HepG2 (cell line): ENCODE data around the gene RAB17. TPM values are rescaled to one million over a fixed set of nuclear protein-coding genes. Genes with fewer than 3 reads are reported as not detected.

ENCODE experiments used
- ATAC-seq: fragments of 200-7000 bp; cut with Tn5 transposase; 3 replicates; pipeline ENCODE4 v1.9.1; 2020; ENCODE audit warnings: mild to moderate bottlenecking, moderate library complexity
- BruUV-seq: library from RNA; stranded (reverse); fragments of 400-500 nt; replicated peaks from 2 replicates; lab custom pipeline; 2021; lab: Mats Ljungman, UMichigan
- CTCF ChIA-PET: fragments of 300-600 bp; formaldehyde crosslinking; extraction: SDS; loops from one replicate; lab custom pipeline; 2021; ENCODE audit warnings: low total read pairs, inconsistent platforms, low intra/inter-chr PET ratio; lab: Yijun Ruan, JAX
- POLR2A ChIA-PET: fragments of 350-600 bp; sonication (Branson Sonifier 250); formaldehyde crosslinking; loops from one replicate; lab custom pipeline; 2020; ENCODE audit warnings: antibody characterized with exemption, inconsistent platforms; lab: Yijun Ruan, JAX
- DNase-seq: peaks from one replicate; pipeline ENCODE4 v3.0.0-alpha.2; 2015; ENCODE audit warnings: low spot score
- FAIRE-seq: peaks from 3 replicates; lab custom pipeline; 2011; peaks lifted over from hg19 to GRCh38; lab: Jason Lieb, UNC
- H2AFZ ChIP-seq: one replicate; pipeline ENCODE4 v1.6.1; 2011; ENCODE audit warnings: low read length, inconsistent platforms
- H3K27ac ChIP-seq: fragments of 300-600 bp; 3 replicates; pipeline ENCODE4 v1.8.0; 2011; ENCODE audit warnings: mixed run types, mild to moderate bottlenecking, mixed read lengths, low read length, inconsistent platforms; ENCODE audit not compliant: insufficient read depth; ENCODE audit errors: extremely low read length
- H3K27me3 ChIP-seq, 2 experiments: fragments of 200-600 bp in 1 of 2; 2 replicates in 1 of 2; 3 replicates in 1 of 2; pipeline versions ENCODE4 v1.6.0 to v1.8.0; 2011; ENCODE audit warnings: low read length in 2 of 2, mild to moderate bottlenecking in 2 of 2, moderate library complexity in 2 of 2, inconsistent platforms in 1 of 2; ENCODE audit not compliant: insufficient read depth in 2 of 2, control insufficient read depth in 1 of 2
- H3K36me3 ChIP-seq, 2 experiments: fragments of 200-600 bp in 1 of 2; replicated peaks in 1 of 2; 2 replicates in 1 of 2; 3 replicates in 1 of 2; pipeline versions ENCODE4 v1.5.1 to v1.8.0; 2011; ENCODE audit warnings: low read length in 2 of 2, inconsistent platforms in 1 of 2; ENCODE audit not compliant: insufficient read depth in 2 of 2, control insufficient read depth in 1 of 2
- H3K4me1 ChIP-seq: 2 replicates; pipeline ENCODE4 v1.5.1; 2012; ENCODE audit warnings: low read length, inconsistent platforms; ENCODE audit not compliant: insufficient read depth
- H3K4me2 ChIP-seq: 2 replicates; pipeline ENCODE4 v1.6.0; 2011; ENCODE audit warnings: low read depth, low read length, inconsistent platforms
- H3K4me3 ChIP-seq, 3 experiments: fragments of 200-600 bp in 1 of 3; sonication (generic), shearing (Covaris generic) in 1 of 3; replicated peaks in 1 of 3; 2 replicates each; pipeline ENCODE4 v1.5.1; 2011 to 2016; ENCODE audit warnings: low read length in 3 of 3, inconsistent platforms in 2 of 3, low read depth in 2 of 3, mild to moderate bottlenecking in 2 of 3, control low read depth in 1 of 3, mixed read lengths in 1 of 3; ENCODE audit not compliant: insufficient read depth in 1 of 3
- H3K79me2 ChIP-seq: one replicate; pipeline ENCODE4 v1.6.1; 2011; ENCODE audit warnings: low read length, inconsistent platforms; ENCODE audit not compliant: insufficient read depth
- H3K9ac ChIP-seq: 2 replicates; pipeline ENCODE4 v1.6.0; 2011; ENCODE audit warnings: mild to moderate bottlenecking, low read depth, low read length, inconsistent platforms; ENCODE audit not compliant: insufficient read depth
- H3K9me3 ChIP-seq: 2 replicates; pipeline ENCODE4 v1.5.1; 2012; ENCODE audit warnings: mild to moderate bottlenecking, low read length
- H4K20me1 ChIP-seq: 2 replicates; pipeline ENCODE4 v1.6.0; 2011; ENCODE audit warnings: inconsistent platforms, mild to moderate bottlenecking, low read length, moderate library complexity; ENCODE audit not compliant: insufficient read depth
- EEA1 ChIP-seq: sonication (generic); formaldehyde crosslinking; IDR thresholded peaks from 2 replicates; pipeline ENCODE4 v1.5.1; 2020; ENCODE audit warnings: mild to moderate bottlenecking, missing genetic modification reagents, borderline replicate concordance
- HDAC6 ChIP-seq: fragments of 200-600 bp; sonication (generic); IDR thresholded peaks from 2 replicates; pipeline ENCODE4 v1.7.0; 2017; ENCODE audit warnings: mild to moderate bottlenecking, antibody characterized with exemption, low read length, low read depth
- HNF4A ChIP-seq: sonication (generic); formaldehyde crosslinking; IDR thresholded peaks from 2 replicates; pipeline ENCODE4 v1.4.0; 2020; ENCODE audit warnings: missing genetic modification reagents
- MAF1 ChIP-seq: sonication (generic); formaldehyde crosslinking; IDR thresholded peaks from 2 replicates; pipeline ENCODE4 v1.5.0; 2020; ENCODE audit warnings: missing genetic modification reagents, borderline replicate concordance
- MIXL1 ChIP-seq: IDR thresholded peaks from 2 replicates; pipeline ENCODE4 v1.6.1; 2016
- NR3C1 ChIP-seq: sonication (generic); formaldehyde crosslinking; IDR thresholded peaks from 2 replicates; pipeline ENCODE4 v1.4.0; 2020; ENCODE audit warnings: missing genetic modification reagents
- PHF5A ChIP-seq: IDR thresholded peaks from one replicate; pipeline ENCODE4 v1.6.1; 2018; ENCODE audit warnings: low read depth, missing genetic modification reagents; ENCODE audit not compliant: unreplicated experiment
- REPIN1 ChIP-seq: sonication (generic); formaldehyde crosslinking; IDR thresholded peaks from 2 replicates; pipeline ENCODE4 v1.8.0; 2022; ENCODE audit warnings: missing genetic modification reagents, low read depth, mild to moderate bottlenecking, borderline replicate concordance
- SALL2 ChIP-seq: sonication (generic); formaldehyde crosslinking; IDR thresholded peaks from 2 replicates; pipeline ENCODE4 v1.8.1; 2023; ENCODE audit warnings: mild to moderate bottlenecking, missing genetic modification reagents, inconsistent platforms
- SNAPC2 ChIP-seq: sonication (generic); formaldehyde crosslinking; IDR thresholded peaks from 2 replicates; pipeline ENCODE4 v1.8.1; 2022; ENCODE audit warnings: mild to moderate bottlenecking, missing genetic modification reagents
- ZKSCAN1 ChIP-seq: fragments of 150-350 bp; IDR thresholded peaks from 2 replicates; pipeline ENCODE4 v1.6.1; 2014; ENCODE audit warnings: low read length
- ZNF17 ChIP-seq: sonication (generic); formaldehyde crosslinking; IDR thresholded peaks from 2 replicates; pipeline ENCODE4 v1.5.0; 2020; ENCODE audit warnings: mild to moderate bottlenecking, missing genetic modification reagents
- ZNF256 ChIP-seq: sonication (generic); formaldehyde crosslinking; conservative IDR thresholded peaks from 2 replicates; pipeline ENCODE4 v1.4.0; 2020; ENCODE audit warnings: missing genetic modification reagents
- ZNF468 ChIP-seq: sonication (generic); formaldehyde crosslinking; IDR thresholded peaks from 2 replicates; pipeline ENCODE4 v1.8.0; 2022; ENCODE audit warnings: mild to moderate bottlenecking, moderate library complexity, missing genetic modification reagents
- ZNF609 ChIP-seq: sonication (generic); formaldehyde crosslinking; IDR thresholded peaks from 2 replicates; pipeline ENCODE4 v1.4.0; 2020; ENCODE audit warnings: mild to moderate bottlenecking, missing genetic modification reagents, borderline replicate concordance
- WGBS: methylation state at CpG from one replicate; pipeline ENCODE4 v1.1.6; 2017; ENCODE audit warnings: low lambda C conversion rate; 5-methylcytosine and 5-hydroxymethylcytosine counted together
- in situ Hi-C: cut with HindIII; loops from 2 replicates; pipeline ENCODE4 v1.10.0; 2017; ENCODE audit warnings: low pct_unique_long_range_greater_than_20kb; ENCODE audit not compliant: extremely low pct_ligation_motif_present
- intact Hi-C: fragments of 100-400 bp; cut with micrococcal nuclease; formaldehyde crosslinking; loops from one replicate; pipeline ENCODE4 v1.10.0; 2022; ENCODE audit not compliant: unreplicated experiment
- polyA plus RNA-seq, 8 experiments: library from polyadenylated mRNA; depleted of rRNA in 3 of 8; stranded (reverse) in 7 of 8; unstranded in 1 of 8; fragments of >200 nt; fragmentation: Illumina TruSeq in 4 of 8; extraction: Trizol in 4 of 8; gene quantifications; 2 replicates each; pipeline versions ENCODE4 v1.2.1 to v1.2.3, GENCODE V29; 2011 to 2016; ENCODE audit warnings: low read depth in 4 of 8, missing spikeins in 1 of 8, mixed read lengths in 1 of 8; ENCODE audit not compliant: insufficient read depth in 1 of 8
- total RNA-seq, 5 experiments: library from RNA; depleted of rRNA; stranded (reverse); fragments of >200 nt; fragmentation: Illumina TruSeq; extraction: Trizol; gene quantifications; 2 replicates each; pipeline ENCODE4 v1.2.3, GENCODE V29; 2016; ENCODE audit warnings: low read depth in 1 of 5
- TF ChIP-seq, protein P1 (sequence below): sonication (generic); formaldehyde crosslinking; IDR thresholded peaks from 2 replicates; pipeline ENCODE4 v1.5.0; 2020; ENCODE audit warnings: missing genetic modification reagents

RAB17 gene
- total and polyA plus RNA-seq, 2 of the 13 experiments (the other 11 are each of a cell fraction or from before 2014, with no cell fraction given), result 68.0 to 124 TPM

- in situ Hi-C loops (no loop called here), intact Hi-C loops (no loop called here)
- Histone ChIP-seq H3K36me3 (no peaks in the 10 kb centered on the region), H3K9ac (no peak overlapping the region), H3K27ac (no peak overlapping the region), H3K9me3 (no peaks in the 10 kb centered on the region), H3K4me1 (no peaks in the 10 kb centered on the region)
- no peak for ATAC-seq
- no peak for DNase-seq
- CTCF ChIA-PET, result no interaction called here
- 59% methylated on average over 9 of the region's 14 CpGs for WGBS
- no TSS peak for BruUV-seq
- no peak for FAIRE-seq
- TF ChIP-seq ZNF468 (CRISPR knock-in tag), result no peak
- TF ChIP-seq MIXL1 (CRISPR knock-in tag), result no peak
- TF ChIP-seq SALL2 (CRISPR knock-in tag), result no peak
- no peak for TF ChIP-seq HDAC6
- TF ChIP-seq ZNF609, result no peak
- TF ChIP-seq SNAPC2 (CRISPR knock-in tag), result no peak
- TF ChIP-seq REPIN1 (CRISPR knock-in tag), result no peak
- TF ChIP-seq MAF1 (CRISPR knock-in tag), result no peak
- no peak for TF ChIP-seq ZNF256 (CRISPR knock-in tag)
- TF ChIP-seq, protein P1, sequence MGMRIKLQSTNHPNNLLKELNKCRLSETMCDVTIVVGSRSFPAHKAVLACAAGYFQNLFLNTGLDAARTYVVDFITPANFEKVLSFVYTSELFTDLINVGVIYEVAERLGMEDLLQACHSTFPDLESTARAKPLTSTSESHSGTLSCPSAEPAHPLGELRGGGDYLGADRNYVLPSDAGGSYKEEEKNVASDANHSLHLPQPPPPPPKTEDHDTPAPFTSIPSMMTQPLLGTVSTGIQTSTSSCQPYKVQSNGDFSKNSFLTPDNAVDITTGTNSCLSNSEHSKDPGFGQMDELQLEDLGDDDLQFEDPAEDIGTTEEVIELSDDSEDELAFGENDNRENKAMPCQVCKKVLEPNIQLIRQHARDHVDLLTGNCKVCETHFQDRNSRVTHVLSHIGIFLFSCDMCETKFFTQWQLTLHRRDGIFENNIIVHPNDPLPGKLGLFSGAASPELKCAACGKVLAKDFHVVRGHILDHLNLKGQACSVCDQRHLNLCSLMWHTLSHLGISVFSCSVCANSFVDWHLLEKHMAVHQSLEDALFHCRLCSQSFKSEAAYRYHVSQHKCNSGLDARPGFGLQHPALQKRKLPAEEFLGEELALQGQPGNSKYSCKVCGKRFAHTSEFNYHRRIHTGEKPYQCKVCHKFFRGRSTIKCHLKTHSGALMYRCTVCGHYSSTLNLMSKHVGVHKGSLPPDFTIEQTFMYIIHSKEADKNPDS (CRISPR knock-in tag), result no peak
- no peak for TF ChIP-seq PHF5A (CRISPR knock-in tag)
- no peak for TF ChIP-seq HNF4A (CRISPR knock-in tag)
- no peak for TF ChIP-seq ZKSCAN1
- TF ChIP-seq NR3C1 (CRISPR knock-in tag), result no peak
- TF ChIP-seq EEA1 (CRISPR knock-in tag), result no peak
- TF ChIP-seq ZNF17 (CRISPR knock-in tag), result no peak
- TF ChIP-seq, all 625 proteins: peak for 0
- Histone ChIP-seq H4K20me1 (no peaks in the 10 kb centered on the region), H3K4me2 (no peak overlapping the region), H3K79me2 (no peaks in the 10 kb centered on the region), H3K4me3 (no peak overlapping the region), H2AFZ (no peak overlapping the region), H3K27me3 (peaks cover 0 to 50% of the 10 kb centered on the region in 2 experiments; a peak in 4 of 5 replicates)
- POLR2A ChIA-PET, result no interaction called here
Measured at GRCh38 chr2:237564526-237565131, 25.9 kb downstream of the RAB17 start.
